ENCODE measurements around the gene LDLRAD2.

LDLRAD2 gene

GRCh38 chr1:21794656-21795055 lies 17.4 kb upstream of the LDLRAD2 start:
- no peak for TF ChIP-seq CTCF (IDR thresholded peaks at IDR 0.05; ENCODE audit: low read depth, low read length, missing control alignments)
- H3K4me3 ChIP-seq (ENCODE audit: low read depth, low read length), result no peak overlapping the region
- DNase-seq (ENCODE audit: low read depth), result no peak

- no peak for DNase-seq (ENCODE audit: low read depth)
- no peak for TF ChIP-seq CTCF (IDR thresholded peaks at IDR 0.05; ENCODE audit: low read depth, low read length, missing control alignments)
- no peak overlapping the region for H3K4me3 ChIP-seq (ENCODE audit: low read depth, low read length)
Observed at GRCh38 chr1:21795075-21795474, 17.0 kb upstream of the LDLRAD2 start.

- no peak for TF ChIP-seq CTCF (IDR thresholded peaks at IDR 0.05; ENCODE audit: low read depth, low read length, missing control alignments)
- no peak overlapping the region for H3K4me3 ChIP-seq (ENCODE audit: low read depth, low read length)
- DNase-seq (ENCODE audit: low read depth), result no peak
Observed at GRCh38 chr1:21799730-21800129, 12.3 kb upstream of the LDLRAD2 start.

- TF ChIP-seq CTCF (IDR thresholded peaks at IDR 0.05; ENCODE audit: low read depth, low read length, missing control alignments), result no peak
- no peak for DNase-seq (ENCODE audit: low read depth)
- no peak overlapping the region for H3K4me3 ChIP-seq (ENCODE audit: low read depth, low read length)
Observed at GRCh38 chr1:21801100-21801499, 11.0 kb upstream of the LDLRAD2 start.

GRCh38 chr1:21804536-21804935 lies 7.5 kb upstream of the LDLRAD2 start:
- no peak for TF ChIP-seq CTCF (IDR thresholded peaks at IDR 0.05; ENCODE audit: low read depth, low read length, missing control alignments)
- no peak overlapping the region for H3K4me3 ChIP-seq (ENCODE audit: low read depth, low read length)
- no peak for DNase-seq (ENCODE audit: low read depth)

GRCh38 chr1:21813542-21813941 lies 1.5 kb downstream of the LDLRAD2 start:
- DNase-seq (ENCODE audit: low read depth), result no peak
- H3K4me3 ChIP-seq (ENCODE audit: low read depth, low read length), result no peak overlapping the region
- TF ChIP-seq CTCF (IDR thresholded peaks at IDR 0.05; ENCODE audit: low read depth, low read length, missing control alignments), result no peak

GRCh38 chr1:21814241-21814918 lies 2.3 kb downstream of the LDLRAD2 start:
- peak; percentile 67 for TF ChIP-seq CTCF (IDR thresholded peaks at IDR 0.05; ENCODE audit: low read depth, low read length, missing control alignments)
- H3K4me3 ChIP-seq (ENCODE audit: low read depth, low read length), result peak overlapping the region; percentile 58
- DNase-seq (ENCODE audit: low read depth), result no peak

All from GM12864 (cell line).